Fibroblast of lung (primary cell): Measurements from ENCODE around the gene SUPT3H. TPM values are rescaled to one million over a fixed set of nuclear protein-coding genes. Genes with fewer than 3 reads are reported as not detected.

Experiments
- DNase-seq, 2 donors: peaks; one replicate each; pipeline versions ENCODE4 v3.0.0 to v3.0.0-alpha.2; 2010; ENCODE audit warnings: low read depth in 2 of 2
- H2AFZ ChIP-seq: 2 replicates; pipeline ENCODE4 v1.5.1; 2012; ENCODE audit warnings: low read length, control low read depth, inconsistent platforms
- H3K27ac ChIP-seq: 2 replicates; pipeline ENCODE4 v1.5.1; 2011; ENCODE audit warnings: low read length, control low read depth; ENCODE audit not compliant: insufficient read depth
- H3K27me3 ChIP-seq: 2 replicates; pipeline ENCODE4 v1.5.1; 2011; ENCODE audit warnings: mild to moderate bottlenecking, low read length; ENCODE audit not compliant: control insufficient read depth, insufficient read depth
- H3K36me3 ChIP-seq: 2 replicates; pipeline ENCODE4 v1.5.1; 2011; ENCODE audit warnings: low read length; ENCODE audit not compliant: control insufficient read depth, insufficient read depth
- H3K4me1 ChIP-seq: 2 replicates; pipeline ENCODE4 v1.5.1; 2011; ENCODE audit warnings: low read length; ENCODE audit not compliant: control insufficient read depth, insufficient read depth; ENCODE audit errors: extremely low read depth
- H3K4me2 ChIP-seq: 2 replicates; pipeline ENCODE4 v1.5.1; 2011; ENCODE audit warnings: low read length, control low read depth; ENCODE audit not compliant: insufficient read depth; ENCODE audit errors: extremely low read depth
- H3K4me3 ChIP-seq, 4 experiments: fragments of 200-600 bp in 1 of 4; sonication (generic) in 1 of 4; replicated peaks in 1 of 4; 2 replicates each; pipeline ENCODE4 v1.5.1; 2011 to 2016; ENCODE audit warnings: low read length in 4 of 4, low read depth in 3 of 4, mild to moderate bottlenecking in 3 of 4, control low read depth in 2 of 4, inconsistent platforms in 1 of 4, mixed read lengths in 1 of 4; ENCODE audit not compliant: insufficient read depth in 1 of 4; ENCODE audit errors: control extremely low read depth in 1 of 4
- H3K79me2 ChIP-seq: 2 replicates; pipeline ENCODE4 v1.5.1; 2012; ENCODE audit warnings: mild to moderate bottlenecking, low read length, inconsistent platforms; ENCODE audit not compliant: control insufficient read depth, insufficient read depth
- H3K9ac ChIP-seq: 2 replicates; pipeline ENCODE4 v1.5.1; 2011; ENCODE audit warnings: mild to moderate bottlenecking, low read length, control low read depth; ENCODE audit not compliant: insufficient read depth
- H3K9me3 ChIP-seq: 2 replicates; pipeline ENCODE4 v1.5.1; 2012; ENCODE audit warnings: low read depth, low read length; ENCODE audit not compliant: control insufficient read depth, insufficient read depth
- H4K20me1 ChIP-seq: 2 replicates; pipeline ENCODE4 v1.5.1; 2011; ENCODE audit warnings: low read length; ENCODE audit not compliant: control insufficient read depth, insufficient read depth; ENCODE audit errors: extremely low read depth
- CTCF ChIP-seq, 2 donors: IDR thresholded peaks in 1 of 2; conservative IDR thresholded peaks in 1 of 2; 1 replicate in 1 of 2; 2 replicates in 1 of 2; pipeline ENCODE4 v1.5.1; 2011 to 2012; ENCODE audit warnings: low read length in 2 of 2, control low read depth in 1 of 2, inconsistent platforms in 1 of 2, low read depth in 1 of 2, mild to moderate bottlenecking in 1 of 2
- EZH2 ChIP-seq: IDR thresholded peaks from 2 replicates; pipeline ENCODE4 v1.5.1; 2012; ENCODE audit warnings: low read length, control low read depth, mild to moderate bottlenecking; ENCODE audit errors: missing control alignments
- polyA plus RNA-seq, 2 donors: library from polyadenylated mRNA; depleted of rRNA in 1 of 2; stranded (reverse) in 1 of 2; unstranded in 1 of 2; fragments of >200 nt; gene quantifications; 2 replicates each; pipeline ENCODE4 v1.2.1, GENCODE V29; 2011 to 2012; ENCODE audit warnings: missing spikeins in 1 of 2
- total RNA-seq: library from RNA; depleted of rRNA; stranded (reverse); fragments of >200 nt; gene quantifications from 2 replicates; pipeline ENCODE4 v1.2.1, GENCODE V29; 2014

SUPT3H gene
- total and polyA plus RNA-seq, 2 donors (not counting 1 experiment from before 2014, with no cell fraction given), result 8.3 to 8.5 TPM

DNA sequence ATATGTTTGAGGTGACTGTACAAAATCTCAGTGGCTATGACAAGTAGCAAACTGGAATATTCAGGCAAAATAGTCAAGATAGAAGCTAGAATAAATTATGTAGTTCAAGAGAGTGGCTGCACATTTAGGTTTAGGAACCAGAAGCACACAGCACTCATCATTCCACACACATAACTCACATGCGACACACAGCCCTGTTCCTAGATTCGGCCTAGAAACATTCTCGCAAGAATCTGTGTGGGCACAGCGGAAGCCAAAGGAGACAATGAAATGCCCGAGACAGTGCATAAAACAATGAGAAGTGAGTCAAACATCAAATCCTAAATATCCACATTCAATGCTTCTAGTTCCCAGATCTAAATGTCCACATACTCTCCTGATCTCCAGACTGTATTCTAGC is 9.5 kb upstream of the SUPT3H start:
- Histone ChIP-seq H2AFZ (no peak overlapping the region), H3K4me1 (no peaks in the 10 kb centered on the region), H3K27ac (no peak overlapping the region), H3K9ac (no peak overlapping the region), H3K79me2 (no peaks in the 10 kb centered on the region), H4K20me1 (no peaks in the 10 kb centered on the region), H3K9me3 (no peaks in the 10 kb centered on the region), H3K36me3 (no peaks in the 10 kb centered on the region), H3K4me2 (no peak overlapping the region), H3K4me3 (no peak overlapping the region), H3K27me3 (no peaks in the 10 kb centered on the region)
- DNase-seq, result peak in 1 of 2 donors; percentile 81
- TF ChIP-seq CTCF (conservative IDR thresholded peaks at IDR 0.05 in 1 of 2, IDR thresholded peaks at IDR 0.05 in 1 of 2; ENCODE audit: low read depth in 1 of 2, low read length in 2 of 2), result no peak
- no peak for TF ChIP-seq EZH2

GRCh38 chr6:45386501-45386900 is 8.8 kb upstream of the SUPT3H start:
- H3K4me2 ChIP-seq, result no peak overlapping the region
- no peaks in the 10 kb centered on the region for H3K4me1 ChIP-seq
- no peaks in the 10 kb centered on the region for H4K20me1 ChIP-seq
- no peaks in the 10 kb centered on the region for H3K9me3 ChIP-seq
- no peak for TF ChIP-seq CTCF (conservative IDR thresholded peaks at IDR 0.05 in 1 of 2, IDR thresholded peaks at IDR 0.05 in 1 of 2; ENCODE audit: low read depth in 1 of 2, low read length in 2 of 2)
- TF ChIP-seq EZH2, result no peak
- DNase-seq, result no peak
- H3K27me3 ChIP-seq, result no peaks in the 10 kb centered on the region
- H3K4me3 ChIP-seq, result no peak overlapping the region
- no peaks in the 10 kb centered on the region for H3K79me2 ChIP-seq
- H3K36me3 ChIP-seq, result no peaks in the 10 kb centered on the region
- H2AFZ ChIP-seq, result no peak overlapping the region
- no peak overlapping the region for H3K9ac ChIP-seq
- no peak overlapping the region for H3K27ac ChIP-seq

DNA sequence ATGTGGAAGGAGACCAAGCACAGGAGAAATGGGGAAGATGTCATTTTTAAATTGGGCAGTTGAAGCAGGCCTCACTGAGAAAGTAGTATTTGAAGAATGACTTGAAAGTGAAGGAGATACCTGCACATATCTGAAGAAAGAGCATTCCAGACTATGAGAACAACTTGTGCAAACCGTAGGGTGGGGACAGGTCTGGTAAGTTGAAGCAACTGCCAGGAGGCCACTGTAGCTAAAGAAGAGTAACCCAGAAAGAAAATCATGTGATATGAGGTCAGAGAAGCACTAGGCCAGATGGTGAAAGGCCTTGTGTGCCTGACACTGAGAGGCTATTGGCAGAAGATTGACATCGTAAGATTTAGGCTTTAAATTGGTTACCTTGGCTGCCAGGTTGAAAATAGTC is 4.7 kb upstream of the SUPT3H start:
- Histone ChIP-seq H3K4me2 (no peak overlapping the region), H3K4me3 (no peak overlapping the region), H3K27ac (no peak overlapping the region), H3K36me3 (no peaks in the 10 kb centered on the region), H3K27me3 (no peaks in the 10 kb centered on the region), H4K20me1 (no peaks in the 10 kb centered on the region), H3K9me3 (no peaks in the 10 kb centered on the region), H3K4me1 (no peaks in the 10 kb centered on the region), H3K79me2 (no peaks in the 10 kb centered on the region), H3K9ac (no peak overlapping the region), H2AFZ (no peak overlapping the region)
- TF ChIP-seq CTCF (conservative IDR thresholded peaks at IDR 0.05 in 1 of 2, IDR thresholded peaks at IDR 0.05 in 1 of 2; ENCODE audit: low read depth in 1 of 2, low read length in 2 of 2) (no peak), EZH2 (no peak)
- no peak for DNase-seq
